Body of pancreas (tissue), 4 donors: ENCODE measurements around the gene PYROXD2. TPM values are rescaled to one million over a fixed set of nuclear protein-coding genes. Genes with fewer than 3 reads are reported as not detected.

Source experiments
- ATAC-seq: fragments of 150-250 bp; one replicate; pipeline ENCODE4 v1.9.1; 2016
- DNase-seq, 4 donors: peaks; one replicate each; pipeline ENCODE4 v3.0.0-alpha.2; 2019
- H3K27ac ChIP-seq, 4 donors: fragments of 200-600 bp; sonication (generic); 1 replicate in 3 of 4; 2 replicates in 1 of 4; pipeline versions ENCODE4 v1.5.1 to v1.6.1; 2016 to 2019; ENCODE audit warnings: mild to moderate bottlenecking in 1 of 4, mixed read lengths in 1 of 4, moderate library complexity in 1 of 4
- H3K27me3 ChIP-seq, 2 donors: fragments of 200-600 bp; sonication (generic); one replicate each; pipeline ENCODE4 v1.6.0; 2016; ENCODE audit warnings: mild to moderate bottlenecking in 1 of 2
- H3K36me3 ChIP-seq, 2 donors: fragments of 200-600 bp; sonication (generic); replicated peaks in 1 of 2; 2 replicates each; pipeline ENCODE4 v1.5.1; 2016; ENCODE audit warnings: low read depth in 2 of 2; ENCODE audit not compliant: insufficient read depth in 1 of 2
- H3K4me1 ChIP-seq: fragments of 200-600 bp; sonication (generic); one replicate; pipeline ENCODE4 v1.6.0; 2016
- H3K4me3 ChIP-seq, 2 donors: fragments of 200-600 bp; sonication (generic); 1 replicate in 1 of 2; 2 replicates in 1 of 2; pipeline ENCODE4 v1.5.1; 2016 to 2019
- H3K9me3 ChIP-seq, 3 donors: fragments of 200-600 bp; sonication (generic); 1 replicate in 2 of 3; 2 replicates in 1 of 3; pipeline ENCODE4 v1.5.1; 2016
- CTCF ChIP-seq, 7 experiments: fragments of 450-650 bp in 4 of 7; fragments of 200-600 bp in 3 of 7; sonication (generic) in 3 of 7; IDR thresholded peaks; one replicate each; pipeline ENCODE4 v1.5.1; 2016 to 2019; ENCODE audit warnings: antibody characterized with exemption in 7 of 7
- POLR2A ChIP-seq, 3 donors: fragments of 450-650 bp; IDR thresholded peaks; one replicate each; pipeline ENCODE4 v1.6.1; 2016; ENCODE audit warnings: antibody characterized with exemption in 3 of 3, mild to moderate bottlenecking in 2 of 3
- WGBS, 2 donors: methylation state at CpG; one replicate each; pipeline ENCODE4 v1.1.5; 2017; 5-methylcytosine and 5-hydroxymethylcytosine counted together
- intact Hi-C: fragments of 100-400 bp; cut with DNase I; formaldehyde crosslinking; loops from one replicate; pipeline ENCODE4 v1.15.1; 2023
- total RNA-seq, 2 donors: library from RNA; depleted of rRNA; stranded (reverse); fragments of >200 nt; gene quantifications; one replicate each; pipeline ENCODE4 v1.1.0, GENCODE V29; 2016

The PYROXD2 gene
- total RNA-seq: 1 to 10 TPM; 4.9 to 8.6 TPM

GRCh38 chr10:98414932-98415730 is at the start of gene PYROXD2:
TSS of gene PYROXD2 (minus strand) at chr10:98415182. CDS start at chr10:98415135, 47 bp downstream.
- H3K4me3 ChIP-seq: no peak within 1 kb of the TSS
- WGBS, 2 donors: 33 to 44% methylated on average over 16 to 25 of the region's 25 CpGs
- H3K27me3 ChIP-seq: no peaks in the 10 kb centered on the region
- TF ChIP-seq CTCF (IDR thresholded peaks at IDR 0.05) (no peak), POLR2A (IDR thresholded peaks at IDR 0.05) (peak; percentile 64 to 89 (median 88))
- H3K9me3 ChIP-seq: no peaks in the 10 kb centered on the region
- peaks cover 20% of the 10 kb centered on the region for H3K4me1 ChIP-seq
- intact Hi-C loops: no loop called here
- peak within 1 kb of the TSS; percentile 69 to 83 (median 78) for H3K27ac ChIP-seq
- peaks cover 0 to 11% of the 10 kb centered on the region in 2 donors for H3K36me3 ChIP-seq
- peak; percentile 93 for ATAC-seq
- peak; percentile 80 to 92 (median 90) for DNase-seq

- DNase-seq (no peak), ATAC-seq (no peak)
- intact Hi-C loops: no loop called here
- 74 to 82% methylated on average over 8 of the region's 8 CpGs for whole genome bisulfite sequencing, 2 donors
- TF ChIP-seq POLR2A (IDR thresholded peaks at IDR 0.05) (no peak), CTCF (IDR thresholded peaks at IDR 0.05) (no peak)
- H3K27ac ChIP-seq: no peak overlapping the region
- no peaks in the 10 kb centered on the region for H3K27me3 ChIP-seq
- H3K9me3 ChIP-seq: no peaks in the 10 kb centered on the region
- H3K4me1 ChIP-seq: peaks cover 30% of the 10 kb centered on the region
- no peak overlapping the region for H3K4me3 ChIP-seq
- H3K36me3 ChIP-seq: no peaks in the 10 kb centered on the region
Measured at GRCh38 chr10:98463976-98464754, 49.2 kb upstream of the PYROXD2 start.

DNA sequence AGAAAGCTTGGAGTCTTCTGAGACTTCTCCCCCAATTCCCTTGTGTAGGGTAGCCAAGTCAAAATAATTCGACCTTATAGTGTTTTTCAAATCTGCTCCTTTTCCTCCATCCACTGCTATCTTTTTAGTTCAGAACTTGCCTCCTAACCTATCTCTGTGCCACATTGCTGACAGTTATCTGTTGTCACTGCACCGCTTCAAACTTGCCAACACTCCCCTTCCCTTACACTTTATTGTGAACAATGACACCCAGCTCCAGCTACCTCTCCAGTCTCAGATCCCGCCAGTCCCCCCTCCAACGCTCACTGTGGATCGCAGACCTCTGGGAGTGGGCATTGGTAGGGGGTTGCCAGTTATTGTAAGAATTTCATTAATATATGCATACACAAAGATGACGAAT is 48.0 kb upstream of the PYROXD2 start:
- no peak for TF ChIP-seq POLR2A (IDR thresholded peaks at IDR 0.05)
- no peak for TF ChIP-seq CTCF (IDR thresholded peaks at IDR 0.05)
- no peak for DNase-seq

GRCh38 chr10:98461500-98461842 is 46.5 kb upstream of the PYROXD2 start:
- H3K27ac ChIP-seq: peak overlapping the region; percentile 73 to 88 (median 80)
- 75 to 89% methylated on average over 3 of the region's 3 CpGs for WGBS, 2 donors
- H3K4me3 ChIP-seq: no peak overlapping the region
- H3K4me1 ChIP-seq: peaks cover 21% of the 10 kb centered on the region
- intact Hi-C loops: no loop called here
- ATAC-seq (no peak), DNase-seq (no peak)
- H3K9me3 ChIP-seq: no peaks in the 10 kb centered on the region
- TF ChIP-seq CTCF (IDR thresholded peaks at IDR 0.05) (no peak), POLR2A (IDR thresholded peaks at IDR 0.05) (no peak)
- H3K27me3 ChIP-seq: no peaks in the 10 kb centered on the region
- H3K36me3 ChIP-seq: no peaks in the 10 kb centered on the region

More for the DNA sequence above, 48.0 kb upstream of the PYROXD2 start:
- Histone ChIP-seq H3K27me3 (no peaks in the 10 kb centered on the region), H3K27ac (no peak overlapping the region), H3K36me3 (no peaks in the 10 kb centered on the region), H3K9me3 (no peaks in the 10 kb centered on the region), H3K4me1 (peaks cover 25% of the 10 kb centered on the region), H3K4me3 (no peak overlapping the region)
- no peak for ATAC-seq
- intact Hi-C loops: no loop called here
- 84 to 90% methylated on average over 6 of the region's 6 CpGs for WGBS, 2 donors
